Measurements from ENCODE around the gene RSPH6A. TPM values are rescaled to one million over a fixed set of nuclear protein-coding genes. Genes with fewer than 3 reads are reported as not detected.

RSPH6A gene
- total and polyA plus RNA-seq, 10 of the 15 experiments (the other 5 are each of a cell fraction or from before 2014, with no cell fraction given) = 0.03 to 0.41 (median 0.22) TPM; not detected in 4

DNA sequence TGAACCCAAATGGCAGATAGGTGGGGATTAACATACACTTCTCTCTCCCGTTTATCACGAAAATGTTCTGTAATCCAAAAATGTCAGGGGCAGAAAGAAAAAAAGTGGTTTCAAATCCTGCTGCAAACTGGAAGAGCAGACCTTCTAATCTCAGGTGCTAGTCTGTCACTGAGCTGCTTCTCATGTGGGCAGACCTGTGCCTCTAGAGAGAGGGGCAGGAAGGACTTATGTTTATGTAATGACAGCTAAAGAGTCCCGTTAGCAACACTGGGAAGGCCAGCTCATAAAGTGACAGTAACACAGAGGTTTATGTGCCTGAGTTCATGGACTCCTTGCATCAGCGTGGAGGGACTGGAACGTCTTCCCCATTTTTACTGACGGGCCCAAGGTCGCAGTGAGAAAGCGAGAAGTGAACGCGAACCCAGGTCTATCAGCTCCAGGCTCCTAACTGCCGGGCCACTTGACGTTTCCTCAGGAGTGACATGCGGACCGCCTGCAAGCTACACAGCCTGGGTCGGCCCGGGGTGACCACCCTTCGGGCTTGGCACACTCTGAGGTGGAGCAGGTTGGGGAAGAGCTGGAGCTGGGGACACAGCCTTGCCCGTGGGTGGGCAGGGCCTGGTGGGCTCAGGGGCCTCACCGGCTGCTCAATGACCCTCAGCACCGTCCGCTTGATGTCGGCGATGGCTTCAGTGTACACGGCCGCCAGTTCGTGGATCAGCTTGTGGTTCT is 9.6 kb upstream of the RSPH6A start (continued):
- TF ChIP-seq ELK1 (IDR thresholded peaks at IDR 0.05; ENCODE audit: low read depth, low read length) = no peak
- TF ChIP-seq FOXM1 (IDR thresholded peaks at IDR 0.05; ENCODE audit: low read depth, low read length) = no peak
- TF ChIP-seq, protein P1, sequence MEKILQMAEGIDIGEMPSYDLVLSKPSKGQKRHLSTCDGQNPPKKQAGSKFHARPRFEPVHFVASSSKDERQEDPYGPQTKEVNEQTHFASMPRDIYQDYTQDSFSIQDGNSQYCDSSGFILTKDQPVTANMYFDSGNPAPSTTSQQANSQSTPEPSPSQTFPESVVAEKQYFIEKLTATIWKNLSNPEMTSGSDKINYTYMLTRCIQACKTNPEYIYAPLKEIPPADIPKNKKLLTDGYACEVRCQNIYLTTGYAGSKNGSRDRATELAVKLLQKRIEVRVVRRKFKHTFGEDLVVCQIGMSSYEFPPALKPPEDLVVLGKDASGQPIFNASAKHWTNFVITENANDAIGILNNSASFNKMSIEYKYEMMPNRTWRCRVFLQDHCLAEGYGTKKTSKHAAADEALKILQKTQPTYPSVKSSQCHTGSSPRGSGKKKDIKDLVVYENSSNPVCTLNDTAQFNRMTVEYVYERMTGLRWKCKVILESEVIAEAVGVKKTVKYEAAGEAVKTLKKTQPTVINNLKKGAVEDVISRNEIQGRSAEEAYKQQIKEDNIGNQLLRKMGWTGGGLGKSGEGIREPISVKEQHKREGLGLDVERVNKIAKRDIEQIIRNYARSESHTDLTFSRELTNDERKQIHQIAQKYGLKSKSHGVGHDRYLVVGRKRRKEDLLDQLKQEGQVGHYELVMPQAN (conservative IDR thresholded peaks at IDR 0.05) = no peak

DNA sequence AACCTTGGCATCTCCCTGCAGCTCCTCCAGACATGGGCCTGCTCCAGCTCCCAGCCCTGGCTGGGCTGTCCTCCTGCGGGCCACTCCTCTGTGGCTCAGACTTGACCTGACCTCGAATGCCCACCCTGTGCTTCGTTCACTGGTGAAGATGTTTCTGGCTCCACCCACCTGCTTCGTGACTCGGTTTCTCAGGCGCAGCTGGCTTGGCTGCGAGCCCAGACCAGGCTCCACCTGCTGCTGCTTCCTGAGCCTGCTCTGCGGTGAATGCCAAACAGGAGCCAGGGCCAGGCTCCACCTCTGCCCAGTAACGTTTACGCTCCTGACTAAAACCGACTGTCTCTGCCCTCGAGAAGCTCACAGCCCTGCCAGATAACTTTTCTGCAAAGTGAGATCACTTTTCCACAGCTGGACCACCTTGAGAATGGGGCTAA is 8.9 kb upstream of the RSPH6A start:
- Histone ChIP-seq H3K79me2 (ENCODE audit: control insufficient read depth, insufficient read depth, low read length) (no peaks in the 10 kb centered on the region), H3K9me3 (replicated peaks; ENCODE audit: control insufficient read depth, insufficient read depth, low read length) (no peaks in the 10 kb centered on the region), H3K4me2 (ENCODE audit: control insufficient read depth, insufficient read depth) (no peak overlapping the region), H3K36me3 (ENCODE audit: control insufficient read depth in 2 of 2, insufficient read depth in 2 of 2, low read length in 1 of 2) (peaks cover 22 to 47% of the 10 kb centered on the region in 2 experiments), H2AFZ (ENCODE audit: control insufficient read depth, low read depth, low read length) (no peak overlapping the region), H3K4me3 (no peak overlapping the region), H3K27ac (ENCODE audit: control insufficient read depth, insufficient read depth) (no peak overlapping the region), H3K4me1 (ENCODE audit: control insufficient read depth, insufficient read depth, low read length) (no peaks in the 10 kb centered on the region; the same call in 1 of the 2 replicates), H3K27me3 (replicated peaks in 1 of 2; ENCODE audit: control insufficient read depth in 2 of 2, insufficient read depth in 2 of 2, low read length in 1 of 2) (no peaks in the 10 kb centered on the region), H3K9ac (ENCODE audit: control insufficient read depth, insufficient read depth, low read length) (no peak overlapping the region), H4K20me1 (ENCODE audit: control insufficient read depth, insufficient read depth) (no peaks in the 10 kb centered on the region)
- no peak for FAIRE-seq
- CTCF ChIA-PET = no interaction called here
- BruUV-seq (replicated peaks) = TSS peak; percentile 39
- POLR2A ChIA-PET = interaction anchor here (0.6 kb wide), 1 partner anchor 69 kb away, joined by 7 read pairs; no protein-coding TSS in a partner anchor
- RAD21 ChIA-PET (ENCODE audit: unreplicated experiment) = no interaction called here
- intact Hi-C loops (cut with micrococcal nuclease; ENCODE audit: unreplicated experiment) (no loop called here), in situ Hi-C loops (cut with MboI) (no loop called here)
- SMC1A ChIA-PET (ENCODE audit: uncharacterized antibody, unreplicated experiment) = no interaction called here
- ATAC-seq = no peak
- no peak for DNase-seq (ENCODE audit: low read depth, low spot score)
- 74% methylated on average over 11 of the region's 12 CpGs for WGBS (ENCODE audit: insufficient coverage, insufficient replicate concordance, low lambda C conversion rate, missing lambda C conversion rate)
- TF ChIP-seq ZNF207 (IDR thresholded peaks at IDR 0.05; ENCODE audit: borderline replicate concordance) (no peak), RAD51 (IDR thresholded peaks at IDR 0.05) (no peak), CREM (IDR thresholded peaks at IDR 0.05; ENCODE audit: low read depth) (no peak), BHLHE40 (IDR thresholded peaks at IDR 0.05; ENCODE audit: borderline replicate concordance in 1 of 2, low read depth in 2 of 2, low read length in 1 of 2) (no peak), GATAD2B (conservative IDR thresholded peaks at IDR 0.05; ENCODE audit: low read depth) (no peak), CEBPB (IDR thresholded peaks at IDR 0.05; ENCODE audit: borderline replicate concordance in 1 of 2, low read depth in 2 of 2, low read length in 2 of 2) (no peak), JUND (IDR thresholded peaks at IDR 0.05; ENCODE audit: low read depth, low read length) (no peak)
- TF ChIP-seq, protein P2, sequence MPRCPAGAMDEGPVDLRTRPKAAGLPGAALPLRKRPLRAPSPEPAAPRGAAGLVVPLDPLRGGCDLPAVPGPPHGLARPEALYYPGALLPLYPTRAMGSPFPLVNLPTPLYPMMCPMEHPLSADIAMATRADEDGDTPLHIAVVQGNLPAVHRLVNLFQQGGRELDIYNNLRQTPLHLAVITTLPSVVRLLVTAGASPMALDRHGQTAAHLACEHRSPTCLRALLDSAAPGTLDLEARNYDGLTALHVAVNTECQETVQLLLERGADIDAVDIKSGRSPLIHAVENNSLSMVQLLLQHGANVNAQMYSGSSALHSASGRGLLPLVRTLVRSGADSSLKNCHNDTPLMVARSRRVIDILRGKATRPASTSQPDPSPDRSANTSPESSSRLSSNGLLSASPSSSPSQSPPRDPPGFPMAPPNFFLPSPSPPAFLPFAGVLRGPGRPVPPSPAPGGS (IDR thresholded peaks at IDR 0.05; ENCODE audit: borderline replicate concordance, insufficient read depth, low read depth, low read length, poor library complexity, severe bottlenecking) = no peak
- TF ChIP-seq, protein P3, sequence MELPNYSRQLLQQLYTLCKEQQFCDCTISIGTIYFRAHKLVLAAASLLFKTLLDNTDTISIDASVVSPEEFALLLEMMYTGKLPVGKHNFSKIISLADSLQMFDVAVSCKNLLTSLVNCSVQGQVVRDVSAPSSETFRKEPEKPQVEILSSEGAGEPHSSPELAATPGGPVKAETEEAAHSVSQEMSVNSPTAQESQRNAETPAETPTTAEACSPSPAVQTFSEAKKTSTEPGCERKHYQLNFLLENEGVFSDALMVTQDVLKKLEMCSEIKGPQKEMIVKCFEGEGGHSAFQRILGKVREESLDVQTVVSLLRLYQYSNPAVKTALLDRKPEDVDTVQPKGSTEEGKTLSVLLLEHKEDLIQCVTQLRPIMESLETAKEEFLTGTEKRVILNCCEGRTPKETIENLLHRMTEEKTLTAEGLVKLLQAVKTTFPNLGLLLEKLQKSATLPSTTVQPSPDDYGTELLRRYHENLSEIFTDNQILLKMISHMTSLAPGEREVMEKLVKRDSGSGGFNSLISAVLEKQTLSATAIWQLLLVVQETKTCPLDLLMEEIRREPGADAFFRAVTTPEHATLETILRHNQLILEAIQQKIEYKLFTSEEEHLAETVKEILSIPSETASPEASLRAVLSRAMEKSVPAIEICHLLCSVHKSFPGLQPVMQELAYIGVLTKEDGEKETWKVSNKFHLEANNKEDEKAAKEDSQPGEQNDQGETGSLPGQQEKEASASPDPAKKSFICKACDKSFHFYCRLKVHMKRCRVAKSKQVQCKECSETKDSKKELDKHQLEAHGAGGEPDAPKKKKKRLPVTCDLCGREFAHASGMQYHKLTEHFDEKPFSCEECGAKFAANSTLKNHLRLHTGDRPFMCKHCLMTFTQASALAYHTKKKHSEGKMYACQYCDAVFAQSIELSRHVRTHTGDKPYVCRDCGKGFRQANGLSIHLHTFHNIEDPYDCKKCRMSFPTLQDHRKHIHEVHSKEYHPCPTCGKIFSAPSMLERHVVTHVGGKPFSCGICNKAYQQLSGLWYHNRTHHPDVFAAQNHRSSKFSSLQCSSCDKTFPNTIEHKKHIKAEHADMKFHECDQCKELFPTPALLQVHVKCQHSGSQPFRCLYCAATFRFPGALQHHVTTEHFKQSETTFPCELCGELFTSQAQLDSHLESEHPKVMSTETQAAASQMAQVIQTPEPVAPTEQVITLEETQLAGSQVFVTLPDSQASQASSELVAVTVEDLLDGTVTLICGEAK (IDR thresholded peaks at IDR 0.05; ENCODE audit: borderline replicate concordance) = no peak
